Prostate gland (tissue), 2 donors: ENCODE results near the gene TGM2.

ENCODE experiments used
- CTCF ChIP-seq, 4 experiments: fragments of 200-600 bp in 2 of 4; fragments of 450-650 bp in 2 of 4; sonication (generic) in 2 of 4; IDR thresholded peaks; 1 replicate in 3 of 4; 2 replicates in 1 of 4; pipeline ENCODE4 v1.5.1; 2016 to 2019; ENCODE audit warnings: antibody characterized with exemption in 4 of 4, mild to moderate bottlenecking in 2 of 4, moderate library complexity in 2 of 4
- POLR2AphosphoS5 ChIP-seq: sonication (generic); formaldehyde crosslinking; IDR thresholded peaks from one replicate; pipeline ENCODE4 v1.6.1; 2017; ENCODE audit warnings: antibody characterized with exemption

- TF ChIP-seq CTCF (IDR thresholded peaks at IDR 0.05), result no peak
- TF ChIP-seq POLR2AphosphoS5, result no peak
Measured at GRCh38 chr20:38164069-38164468, 1.0 kb downstream of the TGM2 start.
